Endometrial microvascular endothelial cells (primary cell): ENCODE data around the gene PAPPA2. TPM values are rescaled to one million over a fixed set of nuclear protein-coding genes. Genes with fewer than 3 reads are reported as not detected.
"Not testable (repeated sequence)": the region's sequence is repeated elsewhere in the genome, so short reads cannot be mapped to it uniquely, and the experiment has no call there.

ENCODE experiments used
- in situ Hi-C: cut with HindIII; loops from 2 replicates; pipeline ENCODE4 v1.10.0; 2017; ENCODE audit warnings: low sequenced_read_pairs, low pct_unique_long_range_greater_than_20kb; ENCODE audit errors: inconsistent ontology term
- total RNA-seq: library from RNA; depleted of rRNA; stranded (reverse); fragments of >200 nt; gene quantifications from one replicate; pipeline ENCODE4 v1.2.3, GENCODE V29; 2015; ENCODE audit errors: inconsistent ontology term

The PAPPA2 gene
- not detected for total RNA-seq

GRCh38 chr1:176462674-176463378, at the start of gene PAPPA2:
Gene PAPPA2 (plus strand): TSS chr1:176463175. CDS start chr1:176556323, 93,148 bp downstream.
- in situ Hi-C loops, result no loop called here

- in situ Hi-C loops, result no loop called here
These were observed 46.2 kb upstream of the PAPPA2 start for GRCh38 chr1:176416777-176417176.

GRCh38 chr1:176419608-176420007, 43.4 kb upstream of the PAPPA2 start:
- in situ Hi-C loops, result not testable (repeated sequence)

- in situ Hi-C loops, result no loop called here
These were observed 28.7 kb upstream of the PAPPA2 start for GRCh38 chr1:176434234-176434633.

GRCh38 chr1:176436251-176436650, 26.7 kb upstream of the PAPPA2 start:
- in situ Hi-C loops, result no loop called here

GRCh38 chr1:176440176-176440575, 22.8 kb upstream of the PAPPA2 start:
- in situ Hi-C loops, result no loop called here

- in situ Hi-C loops, result no loop called here
These were observed 18.7 kb upstream of the PAPPA2 start for GRCh38 chr1:176444286-176444685.

- in situ Hi-C loops, result no loop called here
These were observed 17.6 kb upstream of the PAPPA2 start for GRCh38 chr1:176445402-176445801.

- in situ Hi-C loops, result no loop called here
These were observed 14.6 kb upstream of the PAPPA2 start for GRCh38 chr1:176448340-176448739.

- in situ Hi-C loops, result no loop called here
These were observed 12.4 kb upstream of the PAPPA2 start for GRCh38 chr1:176450526-176450925.

- in situ Hi-C loops, result not testable (repeated sequence)
These were observed 11.2 kb upstream of the PAPPA2 start for GRCh38 chr1:176451741-176452140.

- in situ Hi-C loops, result no loop called here
These were observed 6.2 kb upstream of the PAPPA2 start for GRCh38 chr1:176456795-176457194.

- in situ Hi-C loops, result no loop called here
These were observed 2.2 kb upstream of the PAPPA2 start for GRCh38 chr1:176460544-176461336.

GRCh38 chr1:176461576-176461975, 1.4 kb upstream of the PAPPA2 start:
- in situ Hi-C loops, result no loop called here

GRCh38 chr1:176466514-176466913, 3.5 kb downstream of the PAPPA2 start:
- in situ Hi-C loops, result no loop called here

GRCh38 chr1:176469450-176470010, 6.6 kb downstream of the PAPPA2 start:
- in situ Hi-C loops, result no loop called here

GRCh38 chr1:176471338-176472121, 8.6 kb downstream of the PAPPA2 start:
- in situ Hi-C loops, result no loop called here

- in situ Hi-C loops, result no loop called here
These were observed 17.0 kb downstream of the PAPPA2 start for GRCh38 chr1:176479971-176480370.

- in situ Hi-C loops, result no loop called here
These were observed 17.8 kb downstream of the PAPPA2 start for GRCh38 chr1:176480750-176481149.
